IMR-90 (cell line): ENCODE results near the gene CPSF4L. TPM values are rescaled to one million over a fixed set of nuclear protein-coding genes. Genes with fewer than 3 reads are reported as not detected.

Experiments used
- ATAC-seq: fragments of 200-7000 bp; cut with Tn5 transposase; 2 replicates; pipeline ENCODE4 v1.9.1; 2020; ENCODE audit warnings: low read depth, mild to moderate bottlenecking, moderate library complexity
- BruUV-seq: library from RNA; stranded (reverse); fragments of 400-500 nt; replicated peaks from 2 replicates; lab custom pipeline; 2021; lab: Mats Ljungman, UMichigan
- CTCF ChIA-PET: fragments of 300-600 bp; formaldehyde crosslinking; extraction: SDS; loops from one replicate; lab custom pipeline; 2021; ENCODE audit warnings: antibody characterized with exemption; lab: Yijun Ruan, JAX
- POLR2A ChIA-PET: fragments of 300-600 bp; sonication (Branson Sonifier 250); formaldehyde crosslinking; loops from one replicate; lab custom pipeline; 2022; ENCODE audit warnings: antibody characterized with exemption; ENCODE audit not compliant: unreplicated experiment; lab: Charles Lee
- DNase-seq: peaks from one replicate; pipeline ENCODE4 v3.0.0; 2013
- H2AFZ ChIP-seq: replicated peaks from 2 replicates; pipeline ENCODE3; 2013; ENCODE audit warnings: low read length, mild to moderate bottlenecking; ENCODE audit not compliant: poor library complexity
- H2AK5ac ChIP-seq: 2 replicates; pipeline ENCODE4 v1.6.1; 2013; ENCODE audit warnings: low read depth, low read length, inconsistent platforms
- H2AK9ac ChIP-seq: replicated peaks from 2 replicates; pipeline ENCODE3; 2013; ENCODE audit warnings: mild to moderate bottlenecking, low read depth, low read length, moderate library complexity; ENCODE audit not compliant: poor library complexity
- H2BK120ac ChIP-seq: 2 replicates; pipeline ENCODE4 v1.6.1; 2013; ENCODE audit warnings: low read depth, low read length, inconsistent platforms
- H2BK15ac ChIP-seq: 3 replicates; pipeline ENCODE4 v1.6.1; 2013; ENCODE audit warnings: low read depth, low read length, inconsistent platforms
- H2BK20ac ChIP-seq: 2 replicates; pipeline ENCODE4 v1.6.1; 2013; ENCODE audit warnings: low read depth, mild to moderate bottlenecking, inconsistent platforms, low read length, moderate library complexity
- H2BK5ac ChIP-seq: 2 replicates; pipeline ENCODE4 v1.6.1; 2013; ENCODE audit warnings: mild to moderate bottlenecking, low read depth, low read length, inconsistent platforms; ENCODE audit not compliant: poor library complexity, severe bottlenecking
- H3K14ac ChIP-seq: replicated peaks from 2 replicates; pipeline ENCODE4 v1.6.1; 2013; ENCODE audit warnings: low read depth, low read length, inconsistent platforms
- H3K18ac ChIP-seq: 2 replicates; pipeline ENCODE4 v1.6.1; 2013; ENCODE audit warnings: low read depth, low read length, control low read depth
- H3K23ac ChIP-seq: 2 replicates; pipeline ENCODE4 v1.6.1; 2013; ENCODE audit warnings: low read depth, low read length, inconsistent platforms
- H3K27ac ChIP-seq: 2 replicates; pipeline ENCODE4 v1.5.1; 2013; ENCODE audit warnings: mild to moderate bottlenecking, control low read depth, low read length; ENCODE audit not compliant: insufficient read depth
- H3K27me3 ChIP-seq: 2 replicates; pipeline ENCODE4 v1.6.1; 2013; ENCODE audit warnings: low read length; ENCODE audit not compliant: control insufficient read depth, insufficient read depth
- H3K36me3 ChIP-seq: 2 replicates; pipeline ENCODE4 v1.6.1; 2013; ENCODE audit warnings: low read length, mixed read lengths; ENCODE audit not compliant: control insufficient read depth, insufficient read depth
- H3K4ac ChIP-seq: 2 replicates; pipeline ENCODE4 v1.6.1; 2013; ENCODE audit warnings: low read depth, low read length, inconsistent platforms
- H3K4me1 ChIP-seq: 2 replicates; pipeline ENCODE4 v1.6.1; 2013; ENCODE audit warnings: low read length, mixed read lengths; ENCODE audit not compliant: control insufficient read depth, insufficient read depth
- H3K4me2 ChIP-seq: 2 replicates; pipeline ENCODE4 v1.6.1; 2013; ENCODE audit warnings: low read depth, mild to moderate bottlenecking, control low read depth, low read length, moderate library complexity
- H3K4me3 ChIP-seq: 2 replicates; pipeline ENCODE4 v1.5.1; 2013; ENCODE audit warnings: low read depth, mild to moderate bottlenecking, control low read depth, low read length, moderate library complexity; ENCODE audit not compliant: insufficient read depth
- H3K56ac ChIP-seq: 2 replicates; pipeline ENCODE4 v1.6.1; 2013; ENCODE audit warnings: low read length, inconsistent platforms; ENCODE audit not compliant: insufficient read depth; ENCODE audit errors: extremely low read depth
- H3K79me1 ChIP-seq, 2 experiments: 2 replicates each; pipeline ENCODE4 v1.6.1; 2013; ENCODE audit warnings: low read length in 2 of 2, inconsistent platforms in 1 of 2, low read depth in 1 of 2
- H3K9ac ChIP-seq: 2 replicates; pipeline ENCODE4 v1.6.1; 2013; ENCODE audit warnings: low read depth, low read length, control low read depth
- H3K9me1 ChIP-seq: 2 replicates; pipeline ENCODE4 v1.6.1; 2013; ENCODE audit warnings: low read length, inconsistent platforms; ENCODE audit not compliant: insufficient read depth
- H3K9me3 ChIP-seq: 2 replicates; pipeline ENCODE4 v1.6.1; 2013; ENCODE audit warnings: low read length; ENCODE audit not compliant: control insufficient read depth, insufficient read depth
- H4K20me1 ChIP-seq: 2 replicates; pipeline ENCODE4 v1.6.1; 2013; ENCODE audit warnings: low read length, inconsistent platforms; ENCODE audit not compliant: insufficient read depth
- H4K5ac ChIP-seq: 2 replicates; pipeline ENCODE4 v1.6.1; 2013; ENCODE audit warnings: mild to moderate bottlenecking, low read depth, low read length, control low read depth
- H4K8ac ChIP-seq, 2 experiments: 2 replicates each; pipeline ENCODE4 v1.6.1; 2013; ENCODE audit warnings: low read depth in 2 of 2, low read length in 2 of 2, control low read depth in 1 of 2, inconsistent platforms in 1 of 2
- H4K91ac ChIP-seq: 2 replicates; pipeline ENCODE4 v1.6.1; 2013; ENCODE audit warnings: low read depth, low read length, inconsistent platforms; ENCODE audit not compliant: insufficient read depth
- CEBPB ChIP-seq: IDR thresholded peaks from 2 replicates; pipeline ENCODE4 v1.6.1; 2012; ENCODE audit warnings: low read depth, low read length, improper control_type of control experiment
- MAFK ChIP-seq: IDR thresholded peaks from 2 replicates; pipeline ENCODE4 v1.6.1; 2012; ENCODE audit warnings: low read depth, low read length, improper control_type of control experiment
- MAZ ChIP-seq: IDR thresholded peaks from 2 replicates; pipeline ENCODE4 v1.6.1; 2012; ENCODE audit warnings: low read depth, mild to moderate bottlenecking, low read length, improper control_type of control experiment, moderate library complexity, borderline replicate concordance
- WGBS, 2 experiments: methylation state at CpG; one replicate each; pipeline versions ENCODE4 v1.1.5 to v1.1.7; 2013; ENCODE audit warnings: missing lambda C conversion rate in 2 of 2; ENCODE audit not compliant: insufficient read length in 1 of 2; ENCODE audit errors: extremely low coverage in 2 of 2; 5-methylcytosine and 5-hydroxymethylcytosine counted together
- dilution Hi-C: fragments of 300-500 bp; cut with HindIII; formaldehyde crosslinking; loops from one replicate; pipeline ENCODE4 v1.14.3; 2018; ENCODE audit warnings: low sequenced_read_pairs; ENCODE audit not compliant: unreplicated experiment
- in situ Hi-C: fragments of 300-500 bp; cut with MboI; formaldehyde crosslinking; loops from 3 replicates; pipeline ENCODE4 v1.14.3; 2019; ENCODE audit warnings: low sequenced_read_pairs, inconsistent platforms, mixed read lengths
- intact Hi-C: fragments of 100-400 bp; cut with micrococcal nuclease; formaldehyde crosslinking; loops from 2 replicates; pipeline ENCODE4 v1.10.0; 2022
- polyA plus RNA-seq, 3 experiments: library from polyadenylated mRNA; depleted of rRNA; stranded (reverse); fragments of >200 nt; gene quantifications; 2 replicates each; pipeline ENCODE4 v1.2.3, GENCODE V29; 2012; ENCODE audit warnings: low replicate concordance in 1 of 3
- total RNA-seq: library from RNA; depleted of rRNA; stranded (reverse); fragments of >200 nt; gene quantifications from 2 replicates; pipeline ENCODE4 v1.2.3, GENCODE V29; 2012
- TF ChIP-seq, protein P1 (sequence below): fragments of 150-350 bp; IDR thresholded peaks from 2 replicates; pipeline ENCODE4 v1.6.1; 2016; ENCODE audit warnings: low read depth, mild to moderate bottlenecking, low read length, moderate library complexity, borderline replicate concordance

Gene CPSF4L
- total and polyA plus RNA-seq, 2 of the 4 experiments (the other 2 are of a cell fraction) = not detected

DNA sequence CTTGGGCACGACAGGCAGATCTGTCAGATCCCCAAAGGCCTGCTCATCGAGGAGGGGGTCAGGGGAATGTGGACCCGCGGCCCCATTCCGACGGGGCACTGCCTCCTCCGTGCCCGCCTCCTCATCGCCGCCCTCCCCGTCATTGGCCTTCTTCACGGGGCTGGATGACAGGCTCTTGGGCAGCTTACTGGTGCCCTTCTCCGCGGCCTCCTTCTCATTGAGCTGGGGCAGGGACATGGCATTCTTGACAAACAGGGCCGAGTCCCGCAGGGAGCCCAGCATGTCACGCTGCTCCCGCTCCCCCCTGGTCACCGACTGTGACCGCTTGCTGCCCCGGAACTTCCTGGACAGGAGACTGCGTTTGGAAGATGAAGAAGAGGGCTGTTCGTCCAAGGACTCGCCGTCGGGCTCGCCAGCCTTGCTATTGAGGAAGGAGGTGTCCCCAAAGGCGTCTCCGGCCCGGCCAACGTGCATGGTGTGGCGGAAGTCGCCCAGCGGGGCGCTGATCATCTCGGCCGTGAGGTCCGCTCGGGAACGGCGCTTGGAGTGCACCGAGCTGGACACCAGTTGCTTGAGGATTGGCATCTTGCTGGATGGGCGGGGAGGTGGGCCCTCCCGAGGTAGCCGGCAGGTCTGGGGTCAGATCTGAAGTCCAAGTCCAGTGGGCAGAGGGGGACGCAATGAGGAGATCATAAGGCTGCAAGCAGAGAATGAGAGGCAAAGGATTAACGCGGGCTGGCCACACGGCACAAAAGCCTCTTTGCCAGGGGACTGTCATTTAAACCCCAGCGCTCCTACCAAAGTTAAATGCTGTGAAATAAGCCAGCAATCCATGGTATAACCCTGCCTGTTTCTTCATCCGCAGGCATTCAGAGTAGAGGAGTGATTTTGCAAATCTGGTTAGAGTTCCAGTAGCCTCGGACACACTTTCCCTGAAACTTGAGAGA is 24.5 kb upstream of the CPSF4L start:
- Histone ChIP-seq H3K4ac (peak overlapping the region; percentile 43; the same call in 1 of the 2 replicates), H4K20me1 (peaks cover 69% of the 10 kb centered on the region), H2AFZ (no peak overlapping the region), H3K9me3 (no peaks in the 10 kb centered on the region), H3K4me2 (no peak overlapping the region), H3K79me1 (peaks cover 40 to 94% of the 10 kb centered on the region in 2 experiments), H3K4me1 (peaks cover 27% of the 10 kb centered on the region), H2AK5ac (no peak overlapping the region), H2BK15ac (no peak overlapping the region), H4K91ac (no peak overlapping the region), H3K9ac (no peak overlapping the region), H3K27ac (no peak overlapping the region), H2BK120ac (no peak overlapping the region), H2BK20ac (peak overlapping the region; percentile 35; the same call in 1 of the 2 replicates), H4K8ac (no peak overlapping the region), H3K23ac (0 out of 2 replicates have a peak overlapping the region, but pooled peaks have one; percentile 25), H2BK5ac (no peak overlapping the region), H3K9me1 (peaks cover 23% of the 10 kb centered on the region), H3K36me3 (peaks cover 39% of the 10 kb centered on the region), H3K27me3 (no peaks in the 10 kb centered on the region), H3K4me3 (no peak overlapping the region), H4K5ac (no peak overlapping the region), H3K14ac (no peak overlapping the region), H2AK9ac (no peak overlapping the region), H3K56ac (no peak overlapping the region), H3K18ac (no peak overlapping the region)
- no TSS peak for BruUV-seq
- ChIA-PET POLR2A (no interaction called here), CTCF (no interaction called here)
- TF ChIP-seq MAFK (no peak), CEBPB (no peak), MAZ (no peak)
- TF ChIP-seq, protein P1, sequence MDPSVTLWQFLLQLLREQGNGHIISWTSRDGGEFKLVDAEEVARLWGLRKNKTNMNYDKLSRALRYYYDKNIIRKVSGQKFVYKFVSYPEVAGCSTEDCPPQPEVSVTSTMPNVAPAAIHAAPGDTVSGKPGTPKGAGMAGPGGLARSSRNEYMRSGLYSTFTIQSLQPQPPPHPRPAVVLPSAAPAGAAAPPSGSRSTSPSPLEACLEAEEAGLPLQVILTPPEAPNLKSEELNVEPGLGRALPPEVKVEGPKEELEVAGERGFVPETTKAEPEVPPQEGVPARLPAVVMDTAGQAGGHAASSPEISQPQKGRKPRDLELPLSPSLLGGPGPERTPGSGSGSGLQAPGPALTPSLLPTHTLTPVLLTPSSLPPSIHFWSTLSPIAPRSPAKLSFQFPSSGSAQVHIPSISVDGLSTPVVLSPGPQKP = no peak
- ATAC-seq (no peak), DNase-seq (no peak)
- in situ Hi-C loops (no loop called here), dilution Hi-C loops (no loop called here), intact Hi-C loops (no loop called here)
- 90% methylated on average over 36 of the region's 52 CpGs; no CpG with 5 or more reads in 1 of the 2 experiments for WGBS, 2 experiments
